ENCODE measurements around the gene ABT1.

The ABT1 gene

DNA sequence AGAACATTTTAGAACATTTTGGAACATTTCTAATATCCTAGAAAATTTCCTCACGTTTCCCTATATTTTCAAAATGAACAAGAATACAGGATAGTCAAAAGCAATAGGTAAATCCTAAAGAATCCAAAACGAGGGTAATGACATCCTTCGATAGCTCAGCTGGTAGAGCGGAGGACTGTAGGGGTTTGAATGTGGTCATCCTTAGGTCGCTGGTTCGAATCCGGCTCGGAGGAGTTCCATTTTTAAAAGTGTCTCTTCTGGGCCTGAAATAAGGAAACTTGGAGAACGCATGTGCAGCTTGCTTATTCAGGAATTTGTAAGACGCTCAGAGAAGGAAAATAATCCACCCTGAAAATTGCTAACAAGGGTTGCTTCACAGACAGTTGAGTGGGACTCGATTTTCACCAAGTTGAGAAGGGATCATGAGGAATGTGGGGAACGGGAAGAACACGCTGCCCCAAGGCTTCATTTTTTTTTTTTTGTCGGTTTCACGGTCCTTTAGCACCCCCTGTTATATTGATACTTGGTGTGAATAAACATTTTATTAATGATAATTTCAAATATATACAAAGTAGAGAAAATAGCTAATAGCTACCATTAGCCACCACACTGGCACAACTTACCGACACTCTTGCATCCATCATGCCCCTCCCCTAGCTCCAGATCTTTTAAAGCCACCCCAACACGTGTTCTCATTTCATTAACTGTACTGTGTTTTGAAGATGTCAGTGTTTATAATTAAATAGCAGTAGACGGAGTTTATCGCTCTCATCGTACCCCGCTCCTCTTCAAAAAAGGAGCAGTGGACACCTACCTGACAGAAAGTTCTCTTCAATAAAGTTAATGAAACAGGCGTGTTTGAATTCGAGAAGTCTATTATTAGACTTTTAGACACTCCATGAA lies 1.8 kb upstream of the ABT1 start:
- Histone ChIP-seq H3K9me3 (ENCODE audit: control insufficient read depth, insufficient read depth, low read length) (no peaks in the 10 kb centered on the region), H4K20me1 (ENCODE audit: control insufficient read depth, insufficient read depth, low read depth, low read length) (peaks cover 4% of the 10 kb centered on the region; the same call in 1 of the 2 replicates), H3K79me2 (ENCODE audit: control insufficient read depth, low read length) (peaks cover 28% of the 10 kb centered on the region), H3K27ac (ENCODE audit: low read depth, low read length) (no peak overlapping the region), H3K27me3 (ENCODE audit: control insufficient read depth, low read length) (no peaks in the 10 kb centered on the region), H3F3A (ENCODE audit: control insufficient read depth, insufficient read depth) (peaks cover 7% of the 10 kb centered on the region), H3K4me1 (ENCODE audit: control insufficient read depth, low read length) (peaks cover 26% of the 10 kb centered on the region), H3K4me2 (ENCODE audit: low read length) (peak overlapping the region; percentile 97), H3K4me3 (ENCODE audit: low read length) (peak overlapping the region; percentile 99), H3K9me2 (replicated peaks; ENCODE audit: control insufficient read depth, low read length) (no peaks in the 10 kb centered on the region), H3K36me3 (ENCODE audit: control insufficient read depth, low read length) (peaks cover 29% of the 10 kb centered on the region)
- TF ChIP-seq, protein P1, sequence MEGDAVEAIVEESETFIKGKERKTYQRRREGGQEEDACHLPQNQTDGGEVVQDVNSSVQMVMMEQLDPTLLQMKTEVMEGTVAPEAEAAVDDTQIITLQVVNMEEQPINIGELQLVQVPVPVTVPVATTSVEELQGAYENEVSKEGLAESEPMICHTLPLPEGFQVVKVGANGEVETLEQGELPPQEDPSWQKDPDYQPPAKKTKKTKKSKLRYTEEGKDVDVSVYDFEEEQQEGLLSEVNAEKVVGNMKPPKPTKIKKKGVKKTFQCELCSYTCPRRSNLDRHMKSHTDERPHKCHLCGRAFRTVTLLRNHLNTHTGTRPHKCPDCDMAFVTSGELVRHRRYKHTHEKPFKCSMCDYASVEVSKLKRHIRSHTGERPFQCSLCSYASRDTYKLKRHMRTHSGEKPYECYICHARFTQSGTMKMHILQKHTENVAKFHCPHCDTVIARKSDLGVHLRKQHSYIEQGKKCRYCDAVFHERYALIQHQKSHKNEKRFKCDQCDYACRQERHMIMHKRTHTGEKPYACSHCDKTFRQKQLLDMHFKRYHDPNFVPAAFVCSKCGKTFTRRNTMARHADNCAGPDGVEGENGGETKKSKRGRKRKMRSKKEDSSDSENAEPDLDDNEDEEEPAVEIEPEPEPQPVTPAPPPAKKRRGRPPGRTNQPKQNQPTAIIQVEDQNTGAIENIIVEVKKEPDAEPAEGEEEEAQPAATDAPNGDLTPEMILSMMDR (IDR thresholded peaks at IDR 0.05; ENCODE audit: low read depth, low read length, poor library complexity, severe bottlenecking), result no peak

DNA sequence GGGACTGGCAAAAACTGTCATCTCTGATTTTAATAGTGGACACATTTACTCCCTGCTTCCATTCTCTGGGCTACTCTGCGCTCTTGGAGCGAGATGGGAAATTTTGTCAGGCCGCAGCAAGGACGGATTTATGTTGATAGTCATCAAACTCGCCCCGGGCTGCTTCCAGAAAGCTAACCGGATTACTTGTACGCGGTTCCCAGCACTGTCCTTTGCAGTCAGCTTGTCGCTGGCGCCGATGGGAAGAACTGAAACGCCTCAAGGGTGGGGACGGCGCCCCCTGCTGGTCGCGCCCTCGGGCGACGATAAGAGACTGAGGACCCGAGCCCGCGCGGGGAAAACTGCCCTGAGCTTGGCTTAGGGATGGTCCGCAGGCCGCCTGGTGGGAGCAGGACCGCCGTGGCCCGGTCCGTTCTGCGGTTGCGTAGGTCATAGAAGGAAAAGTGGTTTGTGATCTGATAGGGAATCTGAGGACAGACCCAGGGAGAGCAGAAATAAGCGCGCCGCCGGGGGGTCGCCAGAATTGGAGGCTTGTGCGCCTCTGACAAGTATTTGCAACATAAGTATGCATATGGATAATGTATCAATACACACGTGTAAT lies 984 bp upstream of the ABT1 start:
- peaks cover 4% of the 10 kb centered on the region; the same call in 1 of the 2 replicates for H4K20me1 ChIP-seq (ENCODE audit: control insufficient read depth, insufficient read depth, low read depth, low read length)
- peak overlapping the region; percentile 97 for H3K4me2 ChIP-seq (ENCODE audit: low read length)
- peaks cover 7% of the 10 kb centered on the region for H3F3A ChIP-seq (ENCODE audit: control insufficient read depth, insufficient read depth)
- peak overlapping the region; percentile 56 for H3K27ac ChIP-seq (ENCODE audit: low read depth, low read length)
- no peaks in the 10 kb centered on the region for H3K9me2 ChIP-seq (replicated peaks; ENCODE audit: control insufficient read depth, low read length)
- no peaks in the 10 kb centered on the region for H3K9me3 ChIP-seq (ENCODE audit: control insufficient read depth, insufficient read depth, low read length)
- H3K79me2 ChIP-seq (ENCODE audit: control insufficient read depth, low read length), result peaks cover 28% of the 10 kb centered on the region
- H3K36me3 ChIP-seq (ENCODE audit: control insufficient read depth, low read length), result peaks cover 32% of the 10 kb centered on the region
- no peaks in the 10 kb centered on the region for H3K27me3 ChIP-seq (ENCODE audit: control insufficient read depth, low read length)
- peaks cover 26% of the 10 kb centered on the region for H3K4me1 ChIP-seq (ENCODE audit: control insufficient read depth, low read length)
- peak overlapping the region; percentile 99 for H3K4me3 ChIP-seq (ENCODE audit: low read length)
- TF ChIP-seq EZH2phosphoT487 (IDR thresholded peaks at IDR 0.05; ENCODE audit: borderline replicate concordance, low read length), result no peak
- TF ChIP-seq, protein P1 (IDR thresholded peaks at IDR 0.05; ENCODE audit: low read depth, low read length, poor library complexity, severe bottlenecking), result peak; percentile 97

DNA sequence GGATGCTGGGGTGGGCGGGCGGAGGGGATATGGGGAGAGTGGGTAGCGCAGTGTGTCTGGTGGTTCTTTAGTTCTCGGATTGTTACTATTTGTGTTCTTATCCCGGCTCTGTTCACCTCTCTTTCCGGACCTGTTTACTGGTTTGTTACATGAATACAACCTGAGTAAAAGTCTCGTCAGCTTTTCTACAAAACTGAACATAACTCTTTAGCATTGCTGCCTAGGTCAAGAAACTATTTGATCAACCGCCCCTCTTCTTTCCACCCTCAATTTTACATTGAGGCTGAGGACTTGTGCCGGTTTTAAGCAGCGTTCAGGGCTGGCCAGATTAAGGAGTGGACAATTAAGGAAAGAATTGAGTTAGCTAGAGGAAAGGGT lies 625 bp downstream of the ABT1 start:
- TF ChIP-seq, protein P1 (IDR thresholded peaks at IDR 0.05; ENCODE audit: low read depth, low read length, poor library complexity, severe bottlenecking), result no peak
- no peak for TF ChIP-seq EZH2phosphoT487 (IDR thresholded peaks at IDR 0.05; ENCODE audit: borderline replicate concordance, low read length)
- Histone ChIP-seq H3K9me3 (ENCODE audit: control insufficient read depth, insufficient read depth, low read length) (no peaks in the 10 kb centered on the region), H3K27ac (ENCODE audit: low read depth, low read length) (peak overlapping the region; percentile 56; the same call in 1 of the 2 replicates), H3K27me3 (ENCODE audit: control insufficient read depth, low read length) (no peaks in the 10 kb centered on the region), H3K36me3 (ENCODE audit: control insufficient read depth, low read length) (peaks cover 32% of the 10 kb centered on the region), H3K4me2 (ENCODE audit: low read length) (peak overlapping the region; percentile 97), H3F3A (ENCODE audit: control insufficient read depth, insufficient read depth) (peaks cover 7% of the 10 kb centered on the region), H3K79me2 (ENCODE audit: control insufficient read depth, low read length) (peaks cover 28% of the 10 kb centered on the region), H3K4me3 (ENCODE audit: low read length) (peak overlapping the region; percentile 99), H3K4me1 (ENCODE audit: control insufficient read depth, low read length) (peaks cover 25% of the 10 kb centered on the region), H4K20me1 (ENCODE audit: control insufficient read depth, insufficient read depth, low read depth, low read length) (peaks cover 4% of the 10 kb centered on the region; the same call in 1 of the 2 replicates), H3K9me2 (replicated peaks; ENCODE audit: control insufficient read depth, low read length) (no peaks in the 10 kb centered on the region)

Measured in DOHH2 (cell line).